ENCODE results near the gene MRGPRE.

Gene MRGPRE

GRCh38 chr11:3190600-3190999, 41.6 kb downstream of the MRGPRE start:
- no peaks in the 10 kb centered on the region for H3K9me2 ChIP-seq (replicated peaks; ENCODE audit: insufficient read depth, low read length)
- no peaks in the 10 kb centered on the region for H4K20me1 ChIP-seq (ENCODE audit: low read depth, low read length)
- H2AFZ ChIP-seq (ENCODE audit: low read depth, low read length, severe bottlenecking), result no peak overlapping the region
- no peaks in the 10 kb centered on the region for H3F3A ChIP-seq (ENCODE audit: insufficient read depth)
- no peak overlapping the region for H3K27ac ChIP-seq (ENCODE audit: low read depth, low read length)
- H3K4me2 ChIP-seq (ENCODE audit: low read depth, low read length, poor library complexity, severe bottlenecking), result no peak overlapping the region
- TF ChIP-seq EZH2phosphoT487 (conservative IDR thresholded peaks at IDR 0.05; ENCODE audit: low read length), result no peak
- TF ChIP-seq CTCF (IDR thresholded peaks at IDR 0.05; ENCODE audit: insufficient read depth, low read length, poor library complexity, severe bottlenecking), result no peak
- H3K9me3 ChIP-seq (ENCODE audit: insufficient read depth, low read length), result no peaks in the 10 kb centered on the region
- H3K9ac ChIP-seq (ENCODE audit: low read length), result no peak overlapping the region
- no peaks in the 10 kb centered on the region for H3K27me3 ChIP-seq (ENCODE audit: low read length)
- H3K4me3 ChIP-seq (ENCODE audit: insufficient read depth, low read length, poor library complexity, severe bottlenecking), result no peak overlapping the region
- H3K79me2 ChIP-seq (ENCODE audit: insufficient read depth, low read length), result no peaks in the 10 kb centered on the region
- no peaks in the 10 kb centered on the region for H3K36me3 ChIP-seq (ENCODE audit: low read length)

- H3F3A ChIP-seq (ENCODE audit: insufficient read depth), result no peaks in the 10 kb centered on the region
- H2AFZ ChIP-seq (ENCODE audit: low read depth, low read length, severe bottlenecking), result no peak overlapping the region
- H3K27me3 ChIP-seq (ENCODE audit: low read length), result no peaks in the 10 kb centered on the region
- no peak overlapping the region for H3K4me3 ChIP-seq (ENCODE audit: insufficient read depth, low read length, poor library complexity, severe bottlenecking)
- H3K36me3 ChIP-seq (ENCODE audit: low read length), result no peaks in the 10 kb centered on the region
- H3K27ac ChIP-seq (ENCODE audit: low read depth, low read length), result no peak overlapping the region
- H3K9me3 ChIP-seq (ENCODE audit: insufficient read depth, low read length), result no peaks in the 10 kb centered on the region
- no peaks in the 10 kb centered on the region for H4K20me1 ChIP-seq (ENCODE audit: low read depth, low read length)
- H3K9me2 ChIP-seq (replicated peaks; ENCODE audit: insufficient read depth, low read length), result no peaks in the 10 kb centered on the region
- H3K79me2 ChIP-seq (ENCODE audit: insufficient read depth, low read length), result no peaks in the 10 kb centered on the region
- H3K4me2 ChIP-seq (ENCODE audit: low read depth, low read length, poor library complexity, severe bottlenecking), result no peak overlapping the region
- H3K9ac ChIP-seq (ENCODE audit: low read length), result no peak overlapping the region
- TF ChIP-seq CTCF (IDR thresholded peaks at IDR 0.05; ENCODE audit: insufficient read depth, low read length, poor library complexity, severe bottlenecking) (no peak), EZH2phosphoT487 (conservative IDR thresholded peaks at IDR 0.05; ENCODE audit: low read length) (no peak)
These were observed 42.2 kb downstream of the MRGPRE start for GRCh38 chr11:3189886-3190583.

- Histone ChIP-seq H3K9me3 (ENCODE audit: insufficient read depth, low read length) (no peaks in the 10 kb centered on the region), H3K27me3 (ENCODE audit: low read length) (no peaks in the 10 kb centered on the region), H3K36me3 (ENCODE audit: low read length) (no peaks in the 10 kb centered on the region), H3K27ac (ENCODE audit: low read depth, low read length) (no peak overlapping the region), H3K9me2 (replicated peaks; ENCODE audit: insufficient read depth, low read length) (no peaks in the 10 kb centered on the region), H3K79me2 (ENCODE audit: insufficient read depth, low read length) (no peaks in the 10 kb centered on the region), H3K9ac (ENCODE audit: low read length) (no peak overlapping the region), H3F3A (ENCODE audit: insufficient read depth) (no peaks in the 10 kb centered on the region), H3K4me2 (ENCODE audit: low read depth, low read length, poor library complexity, severe bottlenecking) (no peak overlapping the region), H3K4me3 (ENCODE audit: insufficient read depth, low read length, poor library complexity, severe bottlenecking) (no peak overlapping the region), H4K20me1 (ENCODE audit: low read depth, low read length) (no peaks in the 10 kb centered on the region), H2AFZ (ENCODE audit: low read depth, low read length, severe bottlenecking) (no peak overlapping the region)
- TF ChIP-seq CTCF (IDR thresholded peaks at IDR 0.05; ENCODE audit: insufficient read depth, low read length, poor library complexity, severe bottlenecking), result no peak
These were observed 42.9 kb downstream of the MRGPRE start for GRCh38 chr11:3189196-3189843.

All from SU-DHL-6 (cell line).